NOMO-1 treated with DMSO at 0.1 percent for 48 hours (cell line): ENCODE results near the gene GCK.
A peak's percentile ranks its signal among the peaks of the same experiment; 100 is the strongest.

Experiments used
- DNase-seq: peaks from one replicate; lab custom pipeline; 2025; ENCODE audit not compliant: unreplicated experiment; lab: John Stamatoyannopoulos, UW

Gene GCK

DNA sequence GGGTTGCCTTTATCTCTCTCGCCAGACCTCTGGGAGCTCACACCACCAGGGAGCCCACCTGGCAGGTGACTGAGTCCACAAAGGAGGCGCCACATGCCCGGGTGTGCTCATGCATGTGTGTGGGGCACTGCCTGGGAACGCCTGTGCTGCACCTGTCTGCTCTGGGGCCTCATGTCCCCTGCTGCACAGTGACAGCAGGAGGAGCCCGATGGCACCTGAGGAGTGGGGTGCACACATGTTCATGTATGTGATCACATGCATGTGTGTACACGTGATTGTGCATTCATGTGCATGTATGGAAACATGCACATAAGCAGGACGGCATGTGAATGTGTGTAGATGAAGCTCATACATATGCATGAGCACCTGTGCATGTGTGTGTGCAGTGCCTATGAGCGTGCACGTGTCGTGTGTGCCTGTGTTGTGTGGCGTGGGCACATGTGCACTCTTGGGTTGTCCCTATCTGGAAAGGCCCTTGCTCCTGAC is 33.6 kb upstream of the GCK start:
- no peak for DNase-seq

DNA sequence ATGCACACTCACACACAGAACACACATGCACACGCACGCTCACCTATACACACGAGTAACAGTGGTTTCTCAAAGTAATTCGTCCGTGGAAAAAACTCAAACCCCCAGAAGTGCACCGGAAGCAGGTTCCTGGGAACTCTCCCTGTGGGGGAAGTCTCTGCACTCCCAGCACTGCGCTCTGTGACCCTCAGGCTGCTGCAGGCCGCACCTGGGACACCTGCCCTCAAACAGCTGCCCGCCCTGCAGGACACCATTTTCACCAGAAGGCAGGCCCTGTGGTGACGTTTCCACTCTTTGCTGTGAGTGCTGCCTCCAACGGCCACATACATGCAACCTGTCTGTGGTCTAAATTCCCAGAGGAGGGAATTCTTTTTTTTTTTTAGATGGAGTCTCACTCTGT is 32.8 kb upstream of the GCK start:
- no peak for DNase-seq

DNA sequence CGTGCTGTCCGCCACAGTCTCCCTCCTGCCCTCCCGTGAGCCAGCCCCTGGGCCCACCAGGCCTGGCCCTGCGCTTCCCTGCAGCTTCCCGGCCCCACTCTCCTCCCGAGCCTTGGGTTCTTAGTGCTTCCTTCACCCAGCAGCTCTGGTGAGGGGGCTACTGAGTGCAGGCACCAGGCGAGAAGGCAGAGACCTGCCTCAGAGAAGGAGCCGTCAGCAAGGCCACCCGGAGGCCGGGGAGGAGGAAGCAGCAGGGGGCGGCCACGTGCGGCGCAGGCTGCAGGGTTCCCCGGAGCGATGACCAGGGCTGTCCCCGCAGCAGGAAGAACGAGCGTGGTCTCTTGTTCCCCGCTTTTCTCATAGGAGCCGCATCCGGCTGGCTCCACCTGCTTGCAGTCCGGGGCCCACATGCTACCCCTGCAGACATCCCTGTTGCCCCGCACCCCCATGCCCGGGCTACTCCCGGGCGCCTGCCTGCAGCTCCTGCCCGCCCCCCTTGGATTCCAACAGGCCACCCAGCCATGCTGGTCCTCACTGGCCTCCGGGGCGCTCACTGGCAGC is 32.1 kb upstream of the GCK start:
- no peak for DNase-seq

DNA sequence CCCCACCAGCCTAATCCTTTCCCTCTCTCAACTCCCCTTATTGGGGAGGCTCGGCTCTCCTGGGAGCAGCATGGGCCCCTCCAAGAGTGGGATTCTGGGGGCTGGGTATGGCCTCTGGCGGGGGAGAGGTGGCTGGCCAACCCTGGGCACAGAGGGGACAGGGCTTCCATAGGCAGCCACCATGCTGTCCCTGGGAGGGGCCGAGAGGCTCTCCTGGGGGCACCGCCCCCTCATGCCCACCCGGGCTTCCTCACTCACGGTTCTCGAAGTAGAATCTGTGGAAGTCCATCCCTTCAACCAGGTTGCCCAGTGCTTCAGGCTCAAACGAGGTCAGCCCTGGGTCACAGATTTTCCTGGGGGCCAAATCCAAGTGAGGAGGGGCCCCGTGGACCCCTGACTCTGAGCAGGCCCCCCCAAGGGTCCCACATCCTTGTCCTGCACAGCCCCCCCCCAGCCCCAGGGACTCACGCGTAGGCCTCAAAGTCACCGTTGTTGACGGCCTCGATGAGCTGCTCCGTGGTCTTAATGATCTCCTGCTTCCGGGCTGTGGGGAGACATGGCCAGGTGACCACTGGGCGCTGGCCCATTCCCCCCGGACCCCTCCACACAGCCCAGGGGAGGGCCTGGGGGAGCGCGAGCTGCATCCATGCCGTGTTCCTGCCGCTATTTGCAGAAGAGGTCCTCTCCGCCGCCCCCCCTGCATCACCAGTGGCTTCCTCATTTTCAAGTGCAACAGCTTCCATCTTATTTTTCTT is 31.3 kb upstream of the GCK start:
- DNase-seq, result no peak

DNA sequence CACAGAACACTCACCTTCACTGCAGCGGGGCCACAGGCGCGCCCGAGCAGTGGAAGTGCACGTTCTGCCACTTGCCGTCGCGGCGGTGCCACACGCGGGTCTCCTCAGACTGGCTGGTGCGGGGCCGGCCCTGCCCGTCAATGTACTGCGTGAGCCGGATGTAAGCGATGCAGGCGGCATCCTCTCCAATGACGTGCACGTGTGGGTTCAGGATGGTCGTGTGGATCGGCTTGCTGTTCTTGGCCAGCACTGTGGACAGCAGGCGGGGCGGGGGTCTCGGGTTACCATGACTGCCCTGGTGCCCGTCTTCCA is 30.8 kb upstream of the GCK start:
- no peak for DNase-seq

DNA sequence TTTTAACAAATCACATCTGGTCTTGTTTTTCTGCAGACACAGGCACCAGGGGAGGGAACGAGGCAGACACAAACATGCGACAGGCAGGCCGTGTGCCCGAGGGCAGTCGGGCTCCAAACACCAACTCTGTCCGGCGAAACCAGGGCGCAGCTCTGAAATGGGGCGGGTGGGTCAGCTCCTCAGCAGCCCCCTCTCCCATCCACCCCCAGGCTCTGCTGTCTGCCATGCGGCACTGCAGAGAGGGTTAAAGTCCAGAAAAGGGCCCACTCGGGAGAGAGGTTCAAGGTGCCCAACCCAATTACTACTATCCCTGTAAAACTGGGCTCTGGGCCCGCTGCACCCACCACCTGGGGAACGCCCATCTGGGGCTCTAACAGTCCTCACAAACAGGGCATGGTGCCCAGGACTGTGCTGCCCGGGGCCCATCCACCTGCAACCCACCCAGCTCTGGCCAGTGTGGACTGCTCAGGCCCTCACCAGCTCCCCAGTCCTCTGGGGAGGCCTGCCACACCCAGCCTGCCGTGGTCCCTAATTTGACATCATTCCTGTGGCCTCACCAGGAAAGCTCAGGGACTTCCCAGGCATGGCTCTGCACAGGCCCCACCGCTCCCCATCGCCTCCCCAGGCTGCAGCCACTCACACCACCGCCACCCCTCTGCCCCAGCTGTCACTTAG is 30.3 kb upstream of the GCK start:
- DNase-seq, result no peak

DNA sequence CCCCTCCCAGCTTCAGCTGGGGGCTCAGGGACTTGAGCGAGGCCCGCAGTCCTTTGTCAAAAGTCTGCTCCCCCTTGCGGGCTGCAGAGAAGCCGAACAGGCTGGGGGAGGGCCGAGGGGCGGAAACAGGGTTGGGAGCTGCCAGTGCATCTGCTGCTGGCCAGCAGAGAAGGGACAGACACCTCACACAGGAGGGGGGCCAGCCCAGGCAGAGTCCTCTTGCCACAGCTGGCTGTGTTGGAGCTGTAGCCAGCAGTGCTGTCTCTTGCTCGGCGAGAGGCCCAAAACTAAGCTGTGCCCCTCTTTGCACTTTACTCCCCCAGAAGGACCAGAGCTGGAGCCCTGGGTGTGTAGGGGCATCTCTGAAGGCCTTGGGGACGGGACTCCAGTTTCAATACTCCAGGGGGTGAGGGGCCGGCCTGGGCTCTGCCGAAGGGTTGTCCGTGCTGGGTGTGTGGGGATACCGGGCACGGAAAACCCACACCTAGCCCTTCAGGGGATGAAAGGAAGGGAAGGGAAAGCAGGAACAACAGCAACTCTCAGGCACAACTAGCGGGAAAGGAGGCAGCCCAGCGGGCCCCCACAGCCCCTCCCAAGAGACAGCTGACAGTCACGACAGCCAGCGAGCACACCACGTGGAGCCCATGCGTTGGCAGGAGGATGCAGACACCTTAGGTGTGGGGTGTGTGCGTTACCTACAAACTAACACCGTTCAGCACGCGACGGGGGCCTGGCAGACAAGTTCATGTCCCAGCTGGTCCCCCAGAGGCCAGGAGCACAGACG is 29.4 kb upstream of the GCK start:
- no peak for DNase-seq

- no peak for DNase-seq
These were observed 28.7 kb upstream of the GCK start for GRCh38 chr7:44217852-44218402.

GRCh38 chr7:44217223-44217714 is 28.0 kb upstream of the GCK start:
- DNase-seq, result no peak

DNA sequence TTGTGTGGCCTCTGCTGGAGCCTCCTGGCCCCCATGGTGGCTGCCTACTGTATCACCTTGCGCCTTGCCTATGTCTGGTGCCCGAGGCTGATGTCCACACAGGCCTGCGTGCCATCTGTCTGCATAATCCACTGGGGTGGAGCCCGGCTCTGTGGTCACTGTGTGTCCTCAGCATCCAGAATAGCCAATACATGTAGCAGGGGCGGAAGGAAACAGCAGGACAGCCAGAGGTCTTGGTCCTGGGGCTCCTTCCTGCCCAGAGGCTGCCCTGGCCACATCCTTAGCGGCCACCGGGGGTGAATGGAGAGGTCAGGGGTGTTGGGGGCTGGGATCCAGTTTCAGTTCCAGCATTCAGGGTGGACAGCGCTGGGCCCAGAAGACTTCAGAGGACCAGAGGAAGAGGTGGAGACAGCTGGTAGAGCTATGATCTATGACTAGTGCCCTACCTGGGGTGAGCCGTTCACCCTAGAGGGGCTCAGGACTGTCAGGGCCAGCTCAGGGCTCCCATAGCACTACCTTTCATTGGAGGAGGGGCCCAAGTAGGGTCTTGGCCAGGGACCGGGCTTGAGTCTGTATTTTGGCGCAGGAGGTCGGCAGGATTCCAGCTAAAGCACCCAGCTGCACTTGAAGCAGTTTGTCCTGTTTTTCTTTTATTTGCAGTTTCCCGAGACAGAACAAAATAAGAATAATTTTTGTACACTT is 27.4 kb upstream of the GCK start:
- DNase-seq, result no peak

DNA sequence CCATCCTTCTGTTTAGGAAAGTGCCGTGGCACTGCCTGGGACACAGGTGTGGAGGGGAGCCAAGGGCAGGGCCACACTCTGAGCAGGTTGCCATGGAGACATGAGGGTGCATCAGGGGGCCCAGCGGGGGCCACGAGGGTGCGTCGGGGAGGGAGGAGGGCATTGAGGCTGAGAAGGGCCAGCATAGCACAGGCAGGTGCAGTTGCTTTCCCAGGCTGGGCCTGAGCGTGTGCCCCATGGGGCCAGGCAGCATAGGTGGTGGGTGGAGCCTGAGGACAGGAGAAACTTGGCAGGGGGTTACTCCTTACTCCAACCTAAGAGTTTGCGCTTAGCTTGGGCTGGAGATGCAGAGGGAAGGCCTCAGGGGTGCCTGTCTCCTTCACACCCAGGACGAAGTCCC is 26.8 kb upstream of the GCK start:
- no peak for DNase-seq

- no peak for DNase-seq
These were observed 26.3 kb upstream of the GCK start for GRCh38 chr7:44215531-44215930.

GRCh38 chr7:44213877-44214388 is 24.7 kb upstream of the GCK start:
- DNase-seq, result peak; percentile 55

- no peak for DNase-seq
These were observed 24.1 kb upstream of the GCK start for GRCh38 chr7:44213206-44213876.

DNA sequence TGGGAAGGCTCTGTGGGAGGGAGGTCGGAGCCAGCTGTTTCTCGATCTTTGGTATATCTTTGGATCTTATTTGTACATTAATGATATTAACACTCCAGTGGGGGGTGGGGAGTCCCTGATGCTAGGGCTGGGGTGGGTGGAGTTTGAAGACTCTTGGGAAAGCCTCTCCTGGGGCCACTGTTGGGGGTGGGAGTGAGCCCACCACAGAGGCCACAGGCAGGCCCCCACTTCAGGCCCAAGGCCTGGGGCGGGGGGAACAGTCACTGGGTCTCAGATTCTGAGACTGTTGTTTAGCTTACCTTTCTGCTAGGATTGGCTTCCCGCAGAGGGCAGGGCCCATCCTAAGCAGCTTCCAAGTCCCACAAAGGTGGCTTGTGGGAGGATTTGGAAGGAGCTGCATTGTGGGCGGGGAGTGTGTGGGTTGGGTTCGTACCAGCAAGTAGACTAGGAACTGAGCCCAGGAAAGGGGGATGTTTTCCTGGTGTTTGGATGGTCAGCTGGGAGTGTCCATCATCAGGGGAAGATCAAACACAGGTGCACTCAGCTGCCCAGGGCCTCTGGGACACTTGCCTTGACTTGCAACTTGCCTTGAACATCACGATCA is 23.4 kb upstream of the GCK start:
- DNase-seq, result no peak

DNA sequence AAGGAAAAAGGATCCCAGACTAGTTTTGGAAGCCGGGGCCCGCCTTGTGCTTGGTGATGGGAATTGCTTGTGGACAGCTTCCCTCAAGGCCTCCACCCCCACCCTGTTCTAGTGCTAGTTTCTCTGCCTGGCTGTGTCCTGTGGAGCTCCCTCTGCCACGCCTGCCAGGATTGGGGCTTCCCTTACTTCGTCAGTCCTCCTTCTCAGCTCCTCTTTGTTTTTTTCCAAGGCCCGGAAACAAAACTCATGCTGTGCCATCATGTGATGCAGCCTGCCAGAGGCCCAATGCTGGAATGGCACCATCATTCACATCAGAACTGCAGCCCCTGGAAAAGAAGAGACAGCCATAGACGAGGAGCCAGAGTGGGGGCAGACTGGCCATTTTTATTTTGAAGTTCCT is 22.8 kb upstream of the GCK start:
- DNase-seq, result no peak

- DNase-seq, result no peak
These were observed 22.0 kb upstream of the GCK start for GRCh38 chr7:44211126-44211675.

- DNase-seq, result no peak
These were observed 20.9 kb upstream of the GCK start for GRCh38 chr7:44210107-44210506.

DNA sequence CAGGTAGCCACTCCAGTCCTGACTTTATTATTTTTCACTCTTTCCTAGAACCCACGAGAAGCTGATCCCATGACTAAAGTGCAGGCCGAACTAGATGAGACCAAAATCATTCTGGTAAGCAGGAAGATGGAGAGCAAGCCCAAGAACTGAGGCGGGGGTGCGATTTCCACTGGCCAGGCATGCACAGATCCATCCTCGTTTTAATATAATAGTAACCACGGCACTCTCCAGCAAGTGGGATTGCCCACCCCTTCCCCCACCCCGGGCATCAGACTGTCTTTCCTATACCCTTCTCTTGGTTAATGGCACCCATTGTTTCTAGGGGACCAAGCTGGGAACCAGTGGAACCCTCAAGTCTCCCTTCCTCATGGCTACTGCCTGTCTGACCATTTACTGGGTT is 18.8 kb upstream of the GCK start:
- no peak for DNase-seq
